KOPT-K1 (cell line): ENCODE results near the gene TPCN2.

Experiments
- H3K27ac ChIP-seq: fragments of 200-600 bp; sonication (generic); 2 replicates; pipeline ENCODE4 v1.5.1; 2016; ENCODE audit warnings: antibody characterized with exemption, mild to moderate bottlenecking, low read depth, low read length; ENCODE audit not compliant: poor library complexity, severe bottlenecking
- H3K36me3 ChIP-seq: fragments of 200-600 bp; sonication (generic); 2 replicates; pipeline ENCODE4 v1.5.1; 2017; ENCODE audit warnings: antibody characterized with exemption, mild to moderate bottlenecking, low read length, moderate library complexity; ENCODE audit not compliant: insufficient read depth
- H3K9me3 ChIP-seq: fragments of 200-600 bp; sonication (generic); 2 replicates; pipeline ENCODE4 v1.5.1; 2017; ENCODE audit warnings: antibody characterized with exemption, low read length, mild to moderate bottlenecking; ENCODE audit not compliant: insufficient read depth, poor library complexity, severe bottlenecking

Gene TPCN2

GRCh38 chr11:69157822-69158231, 109.1 kb downstream of the TPCN2 start:
- Histone ChIP-seq H3K9me3 (no peaks in the 10 kb centered on the region), H3K27ac (no peak overlapping the region), H3K36me3 (no peaks in the 10 kb centered on the region)

- Histone ChIP-seq H3K9me3 (no peaks in the 10 kb centered on the region), H3K36me3 (no peaks in the 10 kb centered on the region), H3K27ac (no peak overlapping the region)
Observed at GRCh38 chr11:69158301-69159149, 109.8 kb downstream of the TPCN2 start.

- peaks cover 7% of the 10 kb centered on the region for H3K9me3 ChIP-seq
- H3K27ac ChIP-seq: no peak overlapping the region
Observed at GRCh38 chr11:69159150-69159852, 110.6 kb downstream of the TPCN2 start.

GRCh38 chr11:69160296-69161116, 111.8 kb downstream of the TPCN2 start:
- Histone ChIP-seq H3K27ac (no peak overlapping the region), H3K9me3 (peaks cover 9% of the 10 kb centered on the region), H3K36me3 (no peaks in the 10 kb centered on the region)

More at GRCh38 chr11:69159150-69159852, 110.6 kb downstream of the TPCN2 start:
- no peaks in the 10 kb centered on the region for H3K36me3 ChIP-seq

GRCh38 chr11:69161117-69161407, 112.3 kb downstream of the TPCN2 start:
- Histone ChIP-seq H3K36me3 (no peaks in the 10 kb centered on the region), H3K9me3 (peaks cover 9% of the 10 kb centered on the region), H3K27ac (no peak overlapping the region)

GRCh38 chr11:69162505-69162904, 113.8 kb downstream of the TPCN2 start:
- Histone ChIP-seq H3K27ac (no peak overlapping the region), H3K9me3 (peaks cover 9% of the 10 kb centered on the region), H3K36me3 (no peaks in the 10 kb centered on the region)

- Histone ChIP-seq H3K27ac (no peak overlapping the region), H3K9me3 (peaks cover 9% of the 10 kb centered on the region), H3K36me3 (no peaks in the 10 kb centered on the region)
Observed at GRCh38 chr11:69163842-69164241, 115.1 kb downstream of the TPCN2 start.

GRCh38 chr11:69164824-69165223, 116.1 kb downstream of the TPCN2 start:
- peaks cover 9% of the 10 kb centered on the region for H3K9me3 ChIP-seq
- no peak overlapping the region for H3K27ac ChIP-seq
- no peaks in the 10 kb centered on the region for H3K36me3 ChIP-seq

GRCh38 chr11:69165775-69166174, 117.0 kb downstream of the TPCN2 start:
- H3K36me3 ChIP-seq: no peaks in the 10 kb centered on the region
- H3K9me3 ChIP-seq: peaks cover 9% of the 10 kb centered on the region
- H3K27ac ChIP-seq: no peak overlapping the region

- Histone ChIP-seq H3K9me3 (peaks cover 9% of the 10 kb centered on the region), H3K36me3 (no peaks in the 10 kb centered on the region), H3K27ac (no peak overlapping the region)
Observed at GRCh38 chr11:69166218-69167115, 117.7 kb downstream of the TPCN2 start.

GRCh38 chr11:69167130-69167915, 118.6 kb downstream of the TPCN2 start:
- H3K27ac ChIP-seq: no peak overlapping the region
- no peaks in the 10 kb centered on the region for H3K36me3 ChIP-seq
- peaks cover 9% of the 10 kb centered on the region for H3K9me3 ChIP-seq

- peaks cover 9% of the 10 kb centered on the region for H3K9me3 ChIP-seq
Observed at GRCh38 chr11:69167916-69168691, 119.4 kb downstream of the TPCN2 start.

GRCh38 chr11:69169479-69169878, 120.7 kb downstream of the TPCN2 start:
- Histone ChIP-seq H3K27ac (no peak overlapping the region), H3K9me3 (peaks cover under 1% of the 10 kb centered on the region), H3K36me3 (no peaks in the 10 kb centered on the region)

More at GRCh38 chr11:69167916-69168691, 119.4 kb downstream of the TPCN2 start:
- no peak overlapping the region for H3K27ac ChIP-seq
- no peaks in the 10 kb centered on the region for H3K36me3 ChIP-seq
